ENCODE results near the gene UBE2G1. TPM values are rescaled to one million over a fixed set of nuclear protein-coding genes. Genes with fewer than 3 reads are reported as not detected.

Gene UBE2G1
- total and polyA plus RNA-seq, 11 donors: 19.4 to 125 (median 94.7) TPM

DNA sequence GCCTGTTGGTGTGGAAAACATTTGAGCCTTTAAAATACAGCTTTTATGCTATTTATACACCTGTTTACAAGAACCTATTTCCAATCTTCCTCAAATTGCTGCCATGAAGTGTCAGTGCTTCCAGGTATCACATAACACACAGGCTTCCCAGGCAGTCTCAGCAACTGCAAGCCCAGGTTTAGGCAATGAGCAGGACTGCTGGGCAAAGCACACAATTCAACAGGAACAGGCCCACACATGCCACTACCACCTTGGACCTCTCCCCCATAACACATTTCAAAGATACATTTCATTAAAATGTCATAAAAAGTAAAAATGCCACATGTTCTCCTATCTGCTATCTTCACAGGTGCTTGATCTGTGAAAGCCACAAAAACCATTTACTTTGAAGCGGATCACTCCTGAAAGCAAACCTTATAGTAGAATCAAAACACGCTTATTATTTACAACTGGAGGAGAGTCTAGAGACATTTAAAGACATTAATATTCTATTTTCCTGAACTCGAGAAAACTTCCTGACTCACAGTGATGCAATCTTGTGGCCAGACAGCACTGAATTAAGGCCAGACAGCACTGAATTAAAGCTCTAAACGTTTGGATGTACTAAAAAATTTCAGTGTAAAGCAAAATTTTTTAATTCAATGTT is 134.2 kb downstream of the UBE2G1 start:
- ATAC-seq (no peak), DNase-seq (no peak)
- WGBS, 4 donors: 72 to 77% (median 74%) methylated on average over 4 of the region's 4 CpGs
- H3K4me3 ChIP-seq: no peak overlapping the region
- H3K9me3 ChIP-seq: no peaks in the 10 kb centered on the region
- TF ChIP-seq POLR2A (IDR thresholded peaks at IDR 0.05): no peak
- TF ChIP-seq, protein P1, sequence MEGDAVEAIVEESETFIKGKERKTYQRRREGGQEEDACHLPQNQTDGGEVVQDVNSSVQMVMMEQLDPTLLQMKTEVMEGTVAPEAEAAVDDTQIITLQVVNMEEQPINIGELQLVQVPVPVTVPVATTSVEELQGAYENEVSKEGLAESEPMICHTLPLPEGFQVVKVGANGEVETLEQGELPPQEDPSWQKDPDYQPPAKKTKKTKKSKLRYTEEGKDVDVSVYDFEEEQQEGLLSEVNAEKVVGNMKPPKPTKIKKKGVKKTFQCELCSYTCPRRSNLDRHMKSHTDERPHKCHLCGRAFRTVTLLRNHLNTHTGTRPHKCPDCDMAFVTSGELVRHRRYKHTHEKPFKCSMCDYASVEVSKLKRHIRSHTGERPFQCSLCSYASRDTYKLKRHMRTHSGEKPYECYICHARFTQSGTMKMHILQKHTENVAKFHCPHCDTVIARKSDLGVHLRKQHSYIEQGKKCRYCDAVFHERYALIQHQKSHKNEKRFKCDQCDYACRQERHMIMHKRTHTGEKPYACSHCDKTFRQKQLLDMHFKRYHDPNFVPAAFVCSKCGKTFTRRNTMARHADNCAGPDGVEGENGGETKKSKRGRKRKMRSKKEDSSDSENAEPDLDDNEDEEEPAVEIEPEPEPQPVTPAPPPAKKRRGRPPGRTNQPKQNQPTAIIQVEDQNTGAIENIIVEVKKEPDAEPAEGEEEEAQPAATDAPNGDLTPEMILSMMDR (IDR thresholded peaks at IDR 0.05): no peak
- H3K4me1 ChIP-seq: peaks cover 0 to 65% (median 39%) of the 10 kb centered on the region in 12 donors
- peaks cover 0 to 65% (median 37%) of the 10 kb centered on the region in 9 donors for H3K36me3 ChIP-seq
- intact Hi-C loops (cut with DNase I): loop anchor here in 2 of 10 donors (5.0 kb wide), 2 partner anchors 70 to 135 kb away; partner anchors contain the start of gene UBE2G1 (in 1 of the 2)
- peak overlapping the region in 10 of 12 donors; percentile 47 to 88 (median 76) for H3K27ac ChIP-seq
- no peaks in the 10 kb centered on the region for H3K27me3 ChIP-seq

DNA sequence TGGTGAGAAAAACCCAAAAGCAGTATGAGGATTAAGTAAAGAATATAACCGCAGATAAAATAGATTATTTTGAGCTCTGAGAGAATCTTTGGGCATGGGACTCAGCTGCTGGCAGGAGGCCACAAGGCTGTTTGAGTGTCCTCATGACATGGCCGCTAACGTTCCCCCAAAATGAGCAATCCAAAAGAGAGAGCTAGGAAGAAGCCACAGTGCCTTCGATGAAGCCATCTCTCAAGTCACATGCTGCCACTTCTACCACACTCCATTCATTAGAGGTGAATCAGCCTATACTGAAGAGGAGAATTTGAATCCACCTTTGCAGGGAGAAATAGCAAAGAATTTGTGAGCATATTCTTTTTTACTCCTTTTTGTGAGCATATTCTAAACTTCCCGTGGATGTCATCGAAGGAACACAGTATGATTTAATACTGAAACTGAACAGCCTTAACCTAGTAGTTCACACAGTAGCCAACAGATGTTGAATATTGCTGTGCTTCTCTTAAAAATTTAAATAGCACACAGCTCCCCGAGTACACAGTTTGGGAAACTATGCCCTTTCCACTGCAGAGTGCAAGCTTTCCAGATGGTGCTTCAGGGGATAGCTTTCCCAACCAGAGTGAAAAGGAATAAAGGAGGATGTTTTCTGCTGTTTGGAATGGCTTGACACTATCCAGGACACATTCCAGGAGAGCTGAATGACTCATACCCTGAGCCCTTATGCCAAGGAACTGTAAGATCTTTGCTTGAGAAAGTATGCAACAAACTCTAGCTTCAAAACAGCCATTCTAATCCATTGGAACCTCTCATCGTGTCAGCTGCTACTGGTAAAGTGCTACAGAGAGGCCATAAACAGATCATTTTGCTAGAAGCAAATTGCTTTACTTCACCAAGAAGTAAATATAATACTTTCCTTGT is 136.6 kb downstream of the UBE2G1 start:
- intact Hi-C loops (cut with DNase I): loop anchor here in 2 of 10 donors (5.0 kb wide), 3 partner anchors 32 to 137 kb away; partner anchors contain the start of genes ANKFY1 (in 1 of the 2) and UBE2G1 (in 1 of the 2)
- 36 to 46% (median 44%) methylated on average over 8 of the region's 8 CpGs for WGBS, 4 donors
- Histone ChIP-seq H3K9me3 (no peaks in the 10 kb centered on the region), H3K27me3 (no peaks in the 10 kb centered on the region), H3K27ac (peak overlapping the region; percentile 57 to 88 (median 79)), H3K4me3 (peak overlapping the region in 4 of 12 donors; percentile 0 to 18 (median 10)), H3K36me3 (peaks cover 0 to 59% (median 26%) of the 10 kb centered on the region in 9 donors), H3K4me1 (peaks cover 0 to 56% (median 36%) of the 10 kb centered on the region in 12 donors)
- ATAC-seq (peak; percentile 88 to 95 (median 90)), DNase-seq (peak in 4 of 5 donors; percentile 40 to 64 (median 53))
- no peak for TF ChIP-seq POLR2A (IDR thresholded peaks at IDR 0.05)
- TF ChIP-seq, protein P1 (IDR thresholded peaks at IDR 0.05): no peak

DNA sequence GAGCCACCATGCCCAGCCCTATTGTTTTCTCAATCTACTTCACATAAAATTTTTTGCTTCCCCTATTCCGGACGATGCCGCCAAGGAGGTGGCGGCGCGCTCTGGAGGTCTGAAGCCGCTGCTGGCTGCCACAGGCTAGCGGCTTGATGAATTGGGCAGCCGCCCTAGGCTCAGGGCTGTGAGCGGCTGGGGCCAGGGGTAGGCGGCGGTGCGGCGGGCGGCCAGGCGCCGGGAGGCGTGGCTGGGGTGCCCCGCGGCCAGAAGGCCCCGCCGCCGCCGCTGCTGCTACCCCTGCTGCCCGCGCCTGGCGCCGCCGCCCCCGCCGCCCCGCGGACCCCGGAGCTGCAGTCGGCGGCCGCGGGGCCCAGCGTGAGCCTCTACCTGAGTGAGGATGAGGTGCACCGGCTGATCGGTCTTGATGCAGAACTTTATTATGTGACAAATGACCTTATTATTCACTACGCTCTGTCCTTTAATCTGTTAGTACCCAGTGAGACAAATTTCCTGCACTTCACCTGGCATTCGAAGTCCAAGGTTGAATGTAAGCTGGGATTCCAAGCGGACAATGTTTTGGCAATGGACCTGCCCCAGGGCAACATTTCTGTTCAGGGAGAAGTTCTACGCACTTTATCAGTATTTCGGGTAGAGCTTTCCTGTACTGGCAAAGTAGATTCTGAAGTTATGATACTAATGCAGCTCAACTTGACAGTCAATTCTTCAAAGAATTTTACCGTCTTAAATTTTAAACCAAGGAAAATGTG is 144.4 kb downstream of the UBE2G1 start:
- H3K27me3 ChIP-seq: no peaks in the 10 kb centered on the region
- H3K9me3 ChIP-seq: no peaks in the 10 kb centered on the region
- intact Hi-C loops (cut with DNase I): loop anchor here in 1 of 10 donors (5.0 kb wide), 1 partner anchor 40 kb away; the partner anchor contains the start of gene ANKFY1
- H3K4me1 ChIP-seq: peaks cover 0 to 17% (median 4%) of the 10 kb centered on the region in 12 donors
- peak in 3 of 4 donors; percentile 22 to 60 (median 52) for ATAC-seq
- WGBS, 4 donors: 85 to 93% (median 89%) methylated on average over 19 to 47 of the region's 47 CpGs
- H3K4me3 ChIP-seq: no peak overlapping the region
- H3K27ac ChIP-seq: peak overlapping the region in 3 of 12 donors; percentile 32 to 89 (median 66)
- TF ChIP-seq, protein P1 (IDR thresholded peaks at IDR 0.05): no peak
- TF ChIP-seq POLR2A (IDR thresholded peaks at IDR 0.05): no peak
- DNase-seq: no peak
- H3K36me3 ChIP-seq: peaks cover 0 to 48% (median 14%) of the 10 kb centered on the region in 9 donors
